ENCODE measurements around the gene EVC. TPM values are rescaled to one million over a fixed set of nuclear protein-coding genes. Genes with fewer than 3 reads are reported as not detected.

EVC gene
- total and polyA plus RNA-seq, 7 experiments from 2014 or later = 0.37 to 1.5 (median 0.68) TPM; not detected in 2

- POLR2A ChIA-PET = no interaction called here
- H3K9me3 ChIP-seq (ENCODE audit: control insufficient read depth in 2 of 3, low read length in 3 of 3) = no peaks in the 10 kb centered on the region
- Mint-ChIP-seq H3K4me3 (no peak overlapping the region), H3K27me3 (peaks cover 0 to 11% (median 0%) of the 10 kb centered on the region in 5 donors), H3K36me3 (no peaks in the 10 kb centered on the region), H3K27ac (no peak overlapping the region), H3K4me1 (no peaks in the 10 kb centered on the region), H3K9me3 (peaks cover 0 to 4% (median 0%) of the 10 kb centered on the region in 11 donors)
- no peaks in the 10 kb centered on the region for H3K27me3 ChIP-seq (ENCODE audit: control insufficient read depth in 2 of 2, insufficient read depth in 2 of 2, low read length in 2 of 2)
- no peaks in the 10 kb centered on the region for H3K4me1 ChIP-seq (ENCODE audit: control insufficient read depth in 2 of 2, insufficient read depth in 2 of 2, low read length in 2 of 2)
- intact Hi-C loops (cut with micrococcal nuclease) = loop anchor here in 1 of 2 donors (10.0 kb wide), 1 partner anchor 1332 kb away; no protein-coding TSS in a partner anchor
- no peak for ATAC-seq
- no peak for DNase-seq
- CTCF ChIA-PET = no interaction called here
- no peak overlapping the region for H3K27ac ChIP-seq (ENCODE audit: low read depth, low read length)
- H3K4me3 ChIP-seq (ENCODE audit: low read length) = no peak overlapping the region
- H3K36me3 ChIP-seq (ENCODE audit: control insufficient read depth in 2 of 3, insufficient read depth in 3 of 3, low read length in 3 of 3) = no peaks in the 10 kb centered on the region
Measured at GRCh38 chr4:5816851-5817375, 105.9 kb downstream of the EVC start.

DNA sequence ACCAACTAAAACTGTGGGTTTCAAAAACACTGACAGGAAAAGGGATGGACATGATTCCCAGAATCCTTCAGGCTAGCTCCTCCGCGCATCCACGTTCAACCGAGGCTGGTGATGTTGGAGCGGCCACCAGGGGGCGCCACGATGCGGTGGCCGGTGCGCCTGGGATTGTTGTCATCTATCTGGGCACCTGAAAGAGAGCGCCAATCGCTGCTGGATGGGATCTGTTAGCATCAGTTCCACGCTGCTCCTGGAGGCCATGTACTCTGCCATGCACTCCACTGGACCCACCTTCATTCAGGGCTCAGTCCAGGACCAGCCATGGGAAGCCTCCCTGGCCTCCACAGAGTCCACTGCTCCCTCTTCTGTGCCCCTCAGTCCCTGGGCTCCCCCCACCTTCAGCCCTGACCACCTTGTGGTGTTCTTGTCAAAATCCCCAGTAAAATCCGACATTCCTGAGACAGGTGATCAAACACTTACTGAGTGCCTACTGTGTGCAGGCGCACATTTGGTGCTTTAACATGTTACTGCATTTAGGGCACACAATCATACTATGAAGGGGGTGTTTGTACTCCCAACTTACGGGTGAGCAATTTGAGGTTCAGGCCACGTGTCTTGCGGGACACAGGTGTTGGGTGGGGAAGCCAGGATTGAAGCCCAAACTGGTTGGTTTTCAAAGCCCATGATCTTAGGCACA, 110.8 kb downstream of the EVC start:
- POLR2A ChIA-PET = no interaction called here

DNA sequence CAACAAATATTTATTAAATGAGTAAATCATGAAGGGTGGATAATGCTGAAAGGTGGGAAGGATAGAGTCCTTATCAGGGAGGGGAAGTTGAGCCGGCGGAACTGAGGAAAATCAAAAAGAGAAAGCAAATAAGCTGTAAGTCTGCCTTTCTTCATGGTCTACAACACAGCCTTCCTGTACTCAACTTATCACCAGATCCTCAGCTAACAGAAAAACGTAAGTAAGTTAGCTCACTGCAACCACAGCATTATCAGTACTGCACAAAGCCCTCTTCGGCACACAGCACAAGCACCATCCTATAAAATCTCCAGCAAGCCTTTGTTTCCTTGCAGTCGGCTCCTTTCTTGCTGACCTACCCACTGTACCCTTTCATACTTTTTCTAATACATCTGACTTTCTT, 111.6 kb downstream of the EVC start:
- H3K4me3 ChIP-seq (ENCODE audit: low read length) = no peak overlapping the region
- no peak overlapping the region for H3K27ac ChIP-seq (ENCODE audit: low read depth, low read length)
- H3K4me1 ChIP-seq (ENCODE audit: control insufficient read depth in 2 of 2, insufficient read depth in 2 of 2, low read length in 2 of 2) = no peaks in the 10 kb centered on the region
- Mint-ChIP-seq H3K4me1 (peaks cover 0 to 40% (median 0%) of the 10 kb centered on the region in 7 donors), H3K27me3 (peaks cover 0 to 3% (median 1%) of the 10 kb centered on the region in 5 donors), H3K27ac (peak overlapping the region in 1 of 9 donors; percentile 10), H3K9me3 (peaks cover 0 to 2% (median 0%) of the 10 kb centered on the region in 11 donors), H3K4me3 (no peak overlapping the region), H3K36me3 (no peaks in the 10 kb centered on the region)
- POLR2A ChIA-PET = no interaction called here
- DNase-seq = no peak
- intact Hi-C loops (cut with micrococcal nuclease) = no loop called here
- CTCF ChIA-PET = no interaction called here
- no peaks in the 10 kb centered on the region for H3K9me3 ChIP-seq (ENCODE audit: control insufficient read depth in 2 of 3, low read length in 3 of 3)
- no peak for ATAC-seq
- no peaks in the 10 kb centered on the region for H3K27me3 ChIP-seq (ENCODE audit: control insufficient read depth in 2 of 2, insufficient read depth in 2 of 2, low read length in 2 of 2)
- no peaks in the 10 kb centered on the region for H3K36me3 ChIP-seq (ENCODE audit: control insufficient read depth in 2 of 3, insufficient read depth in 3 of 3, low read length in 3 of 3)

More for the DNA sequence above, 110.8 kb downstream of the EVC start:
- peaks cover 0 to 2% (median 0%) of the 10 kb centered on the region in 11 donors for H3K9me3 Mint-ChIP-seq
- CTCF ChIA-PET = no interaction called here
- ATAC-seq = no peak
- Histone ChIP-seq H3K9me3 (ENCODE audit: control insufficient read depth in 2 of 3, low read length in 3 of 3) (no peaks in the 10 kb centered on the region), H3K4me3 (ENCODE audit: low read length) (no peak overlapping the region), H3K27ac (ENCODE audit: low read depth, low read length) (no peak overlapping the region), H3K27me3 (ENCODE audit: control insufficient read depth in 2 of 2, insufficient read depth in 2 of 2, low read length in 2 of 2) (no peaks in the 10 kb centered on the region), H3K36me3 (ENCODE audit: control insufficient read depth in 2 of 3, insufficient read depth in 3 of 3, low read length in 3 of 3) (no peaks in the 10 kb centered on the region), H3K4me1 (ENCODE audit: control insufficient read depth in 2 of 2, insufficient read depth in 2 of 2, low read length in 2 of 2) (no peaks in the 10 kb centered on the region)
- intact Hi-C loops (cut with micrococcal nuclease) = no loop called here
- DNase-seq = peak in 1 of 9 donors; percentile 28
- H3K27me3 Mint-ChIP-seq = peaks cover 0 to 2% (median 0%) of the 10 kb centered on the region in 5 donors
- no peak overlapping the region for H3K4me3 Mint-ChIP-seq
- no peaks in the 10 kb centered on the region for H3K36me3 Mint-ChIP-seq
- H3K4me1 Mint-ChIP-seq = peaks cover 0 to 32% (median 0%) of the 10 kb centered on the region in 7 donors
- H3K27ac Mint-ChIP-seq = no peak overlapping the region

GRCh38 chr4:5823542-5824211, 112.7 kb downstream of the EVC start:
- Histone ChIP-seq H3K4me3 (ENCODE audit: low read length) (no peak overlapping the region), H3K4me1 (ENCODE audit: control insufficient read depth in 2 of 2, insufficient read depth in 2 of 2, low read length in 2 of 2) (no peaks in the 10 kb centered on the region), H3K9me3 (ENCODE audit: control insufficient read depth in 2 of 3, low read length in 3 of 3) (no peaks in the 10 kb centered on the region), H3K27ac (ENCODE audit: low read depth, low read length) (no peak overlapping the region), H3K36me3 (ENCODE audit: control insufficient read depth in 2 of 3, insufficient read depth in 3 of 3, low read length in 3 of 3) (no peaks in the 10 kb centered on the region), H3K27me3 (ENCODE audit: control insufficient read depth in 2 of 2, insufficient read depth in 2 of 2, low read length in 2 of 2) (no peaks in the 10 kb centered on the region)
- intact Hi-C loops (cut with micrococcal nuclease) = no loop called here
- ChIA-PET POLR2A (no interaction called here), CTCF (no interaction called here)
- peaks cover 0 to 11% (median 5%) of the 10 kb centered on the region in 5 donors for H3K27me3 Mint-ChIP-seq
- peak overlapping the region in 1 of 9 donors; percentile 37 for H3K27ac Mint-ChIP-seq
- H3K4me1 Mint-ChIP-seq = peaks cover 0 to 40% (median 0%) of the 10 kb centered on the region in 7 donors
- DNase-seq (no peak), ATAC-seq (no peak)
- no peaks in the 10 kb centered on the region for H3K36me3 Mint-ChIP-seq
- H3K9me3 Mint-ChIP-seq = peaks cover 0 to 2% (median 0%) of the 10 kb centered on the region in 11 donors
- H3K4me3 Mint-ChIP-seq = no peak overlapping the region

DNA sequence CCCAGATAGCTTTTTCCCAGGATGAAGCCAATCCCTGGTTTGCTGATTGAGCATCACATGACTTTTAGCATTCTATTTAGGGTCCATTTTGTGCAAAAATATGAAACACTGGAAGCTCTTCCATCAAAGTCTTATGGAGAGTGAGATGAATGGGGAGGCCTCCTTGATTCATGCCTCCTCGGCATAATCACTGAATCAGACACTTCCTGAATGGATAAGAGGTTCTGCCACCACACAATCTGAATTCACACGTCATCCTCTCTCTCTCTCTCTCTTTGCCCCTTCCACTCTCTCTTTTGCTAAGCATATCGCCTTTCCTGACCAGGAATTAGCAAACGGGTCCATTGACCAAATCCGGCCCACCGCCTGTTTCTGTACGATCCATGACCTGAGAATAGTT, 113.2 kb downstream of the EVC start:
- no peaks in the 10 kb centered on the region for H3K9me3 ChIP-seq (ENCODE audit: control insufficient read depth in 2 of 3, low read length in 3 of 3)
- DNase-seq (no peak), ATAC-seq (no peak)
- H3K36me3 ChIP-seq (ENCODE audit: control insufficient read depth in 2 of 3, insufficient read depth in 3 of 3, low read length in 3 of 3) = no peaks in the 10 kb centered on the region
- H3K9me3 Mint-ChIP-seq = peaks cover 0 to 2% (median 0%) of the 10 kb centered on the region in 11 donors
- H3K27ac Mint-ChIP-seq = no peak overlapping the region
- POLR2A ChIA-PET = no interaction called here
- H3K4me3 ChIP-seq (ENCODE audit: low read length) = no peak overlapping the region
- no peaks in the 10 kb centered on the region for H3K27me3 ChIP-seq (ENCODE audit: control insufficient read depth in 2 of 2, insufficient read depth in 2 of 2, low read length in 2 of 2)
- H3K36me3 Mint-ChIP-seq = no peaks in the 10 kb centered on the region
- H3K4me3 Mint-ChIP-seq = no peak overlapping the region
- H3K4me1 Mint-ChIP-seq = peaks cover 0 to 40% (median 0%) of the 10 kb centered on the region in 7 donors
- no peak overlapping the region for H3K27ac ChIP-seq (ENCODE audit: low read depth, low read length)
- intact Hi-C loops (cut with micrococcal nuclease) = no loop called here
- H3K27me3 Mint-ChIP-seq = peaks cover 3 to 11% (median 5%) of the 10 kb centered on the region in 5 donors
- H3K4me1 ChIP-seq (ENCODE audit: control insufficient read depth in 2 of 2, insufficient read depth in 2 of 2, low read length in 2 of 2) = no peaks in the 10 kb centered on the region
- CTCF ChIA-PET = no interaction called here

GRCh38 chr4:5824635-5825034, 113.6 kb downstream of the EVC start:
- peaks cover 0 to 40% (median 0%) of the 10 kb centered on the region in 7 donors for H3K4me1 Mint-ChIP-seq
- no peak overlapping the region for H3K27ac Mint-ChIP-seq
- H3K36me3 Mint-ChIP-seq = no peaks in the 10 kb centered on the region
- ChIA-PET CTCF (no interaction called here), POLR2A (no interaction called here)
- Histone ChIP-seq H3K4me3 (ENCODE audit: low read length) (no peak overlapping the region), H3K4me1 (ENCODE audit: control insufficient read depth in 2 of 2, insufficient read depth in 2 of 2, low read length in 2 of 2) (no peaks in the 10 kb centered on the region), H3K9me3 (ENCODE audit: control insufficient read depth in 2 of 3, low read length in 3 of 3) (no peaks in the 10 kb centered on the region), H3K36me3 (ENCODE audit: control insufficient read depth in 2 of 3, insufficient read depth in 3 of 3, low read length in 3 of 3) (no peaks in the 10 kb centered on the region), H3K27ac (ENCODE audit: low read depth, low read length) (no peak overlapping the region), H3K27me3 (ENCODE audit: control insufficient read depth in 2 of 2, insufficient read depth in 2 of 2, low read length in 2 of 2) (no peaks in the 10 kb centered on the region)
- H3K9me3 Mint-ChIP-seq = peaks cover 0 to 2% (median 0%) of the 10 kb centered on the region in 11 donors
- H3K4me3 Mint-ChIP-seq = no peak overlapping the region
- ATAC-seq = no peak
- intact Hi-C loops (cut with micrococcal nuclease) = no loop called here
- no peak for DNase-seq
- H3K27me3 Mint-ChIP-seq = peaks cover 4 to 11% (median 5%) of the 10 kb centered on the region in 5 donors
